Kidney (tissue), 14 donors: ENCODE measurements around the gene STK36. TPM values are rescaled to one million over a fixed set of nuclear protein-coding genes. Genes with fewer than 3 reads are reported as not detected.

Experiments
- DNase-seq, 5 donors: peaks; one replicate each; pipeline ENCODE4 v3.0.0-alpha.2; 2013 to 2020
- FAIRE-seq: peaks from 2 replicates; lab custom pipeline; 2012; peaks lifted over from hg19 to GRCh38; lab: Jason Lieb, UNC
- H3K27ac ChIP-seq, 2 donors: one replicate each; pipeline ENCODE4 v1.7.0; 2013; ENCODE audit warnings: low read depth in 2 of 2, low read length in 2 of 2, inconsistent platforms in 1 of 2
- H3K27me3 ChIP-seq: one replicate; pipeline ENCODE4 v1.7.1; 2013; ENCODE audit warnings: low read length, inconsistent platforms; ENCODE audit not compliant: control insufficient read depth, insufficient read depth
- H3K36me3 ChIP-seq, 3 donors: one replicate each; pipeline versions ENCODE4 v1.7.0 to v1.7.1; 2013; ENCODE audit warnings: low read length in 3 of 3, control low read depth in 1 of 3, inconsistent platforms in 1 of 3; ENCODE audit not compliant: insufficient read depth in 3 of 3, control insufficient read depth in 2 of 3
- H3K4me1 ChIP-seq, 3 donors: one replicate each; pipeline versions ENCODE4 v1.7.0 to v1.7.1; 2013; ENCODE audit warnings: low read length in 3 of 3, inconsistent platforms in 1 of 3, low read depth in 1 of 3; ENCODE audit not compliant: control insufficient read depth in 2 of 3, insufficient read depth in 2 of 3
- H3K4me3 ChIP-seq, 3 donors: one replicate each; pipeline versions ENCODE4 v1.7.0 to v1.8.1; 2013; ENCODE audit warnings: low read length in 3 of 3, control low read depth in 1 of 3, inconsistent platforms in 1 of 3
- H3K9ac ChIP-seq, 3 donors: one replicate each; pipeline versions ENCODE4 v1.7.0 to v1.7.1; 2013; ENCODE audit warnings: low read length in 3 of 3, control low read depth in 1 of 3, inconsistent platforms in 1 of 3
- H3K9me3 ChIP-seq, 3 donors: one replicate each; pipeline versions ENCODE4 v1.7.0 to v1.7.1; 2013; ENCODE audit warnings: low read length in 3 of 3, control low read depth in 1 of 3, inconsistent platforms in 1 of 3; ENCODE audit not compliant: control insufficient read depth in 2 of 3, insufficient read depth in 1 of 3
- CTCF ChIP-seq: IDR thresholded peaks from 3 replicates; pipeline ENCODE4 v1.5.1; 2012; ENCODE audit warnings: mild to moderate bottlenecking, moderate library complexity, borderline replicate concordance; ENCODE audit not compliant: insufficient read depth; ENCODE audit errors: extremely low read depth
- intact Hi-C: fragments of 100-400 bp; cut with DNase I; formaldehyde crosslinking; loops from one replicate; pipeline ENCODE4 v1.11.1; 2022
- polyA plus RNA-seq: library from polyadenylated mRNA; stranded (reverse); fragments of 350-450 nt; fragmentation: Illumina TruSeq; extraction: RNeasy Lipid Tissue Mini Kit (QIAGEN cat#74804); gene quantifications from one replicate; pipeline ENCODE4 v1.2.3, GENCODE V29; 2014; ENCODE audit warnings: low read depth, low replicate concordance; ENCODE audit not compliant: insufficient read depth
- total RNA-seq: library from RNA; stranded (reverse); fragmentation: NEBNext Ultra II Directional; extraction: Animal tissue kit (Norgen Biotek cat#: 25700); gene quantifications from one replicate; pipeline ENCODE4 v1.2.1, GENCODE V29; 2021
- donor health status: control.
- donor health status: control.
- donor health status: control.
- donor health status: control.
- donor health status: control.
- donor health status: DM: yes; HTN: yes; CAD: no.
- donor health status: Normal renal cell carcinoma (clear cell type).

STK36 gene
- total and polyA plus RNA-seq, 2 donors from 2014 or later: 18.5 to 53.7 TPM

- TF ChIP-seq CTCF: peak; percentile 13
- Histone ChIP-seq H3K27ac (peak overlapping the region; percentile 57 to 60), H3K27me3 (no peaks in the 10 kb centered on the region), H3K4me1 (peaks cover 0 to 11% (median 0%) of the 10 kb centered on the region in 3 donors), H3K36me3 (peaks cover 0 to 35% (median 17%) of the 10 kb centered on the region in 3 donors), H3K4me3 (peak overlapping the region; percentile 66 to 92 (median 81)), H3K9ac (peak overlapping the region; percentile 52 to 65 (median 52)), H3K9me3 (no peaks in the 10 kb centered on the region)
- DNase-seq: peak in 3 of 5 donors; percentile 44 to 70 (median 53)
- intact Hi-C loops: no loop called here
- no peak for FAIRE-seq
These were observed 13.1 kb upstream of the STK36 start for GRCh38 chr2:218658671-218659257.

GRCh38 chr2:218659258-218659987 is 12.5 kb upstream of the STK36 start, which contains the start of the genes BCS1L and ZNF142:
TSS of gene BCS1L (plus strand) at chr2:218659683. CDS start at chr2:218660988, 1,305 bp downstream.
TSS of gene ZNF142 (minus strand) at chr2:218659623. CDS start at chr2:218656429, 3,194 bp downstream.
- intact Hi-C loops: no loop called here
- H3K4me3 ChIP-seq: peak within 1 kb of the TSS; percentile 66 to 92 (median 81)
- peak within 1 kb of the TSS; percentile 57 to 60 for H3K27ac ChIP-seq
- peaks cover 0 to 11% (median 0%) of the 10 kb centered on the region in 3 donors for H3K4me1 ChIP-seq
- no peaks in the 10 kb centered on the region for H3K9me3 ChIP-seq
- H3K9ac ChIP-seq: peak within 1 kb of the TSS; percentile 52 to 65 (median 54)
- peak; percentile 41 for FAIRE-seq
- peak; percentile 89 to 97 (median 95) for DNase-seq
- TF ChIP-seq CTCF: no peak
- H3K36me3 ChIP-seq: peaks cover 0 to 41% (median 20%) of the 10 kb centered on the region in 3 donors
- H3K27me3 ChIP-seq: no peaks in the 10 kb centered on the region

GRCh38 chr2:218659988-218660358 is 11.9 kb upstream of the STK36 start:
- H3K27ac ChIP-seq: no peak overlapping the region
- no peak for DNase-seq
- H3K9me3 ChIP-seq: no peaks in the 10 kb centered on the region
- peaks cover 0 to 11% (median 0%) of the 10 kb centered on the region in 3 donors for H3K4me1 ChIP-seq
- H3K27me3 ChIP-seq: no peaks in the 10 kb centered on the region
- peaks cover 0 to 47% (median 24%) of the 10 kb centered on the region in 3 donors for H3K36me3 ChIP-seq
- H3K9ac ChIP-seq: peak overlapping the region in 2 of 3 donors; percentile 54 to 59
- TF ChIP-seq CTCF: no peak
- intact Hi-C loops: no loop called here
- peak overlapping the region; percentile 66 to 92 (median 81) for H3K4me3 ChIP-seq
- no peak for FAIRE-seq
